Neural progenitor cell (in vitro differentiated cells): Measurements from ENCODE around the gene SAMD4A. TPM values are rescaled to one million over a fixed set of nuclear protein-coding genes. Genes with fewer than 3 reads are reported as not detected.

Source experiments
- DNase-seq: peaks from one replicate; pipeline ENCODE4 v3.0.0-alpha.2; 2016; ENCODE audit warnings: low spot score
- H2AFZ ChIP-seq: fragments of 200-600 bp; sonication (generic); replicated peaks from 2 replicates; pipeline ENCODE4 v1.6.1; 2016; ENCODE audit warnings: antibody characterized with exemption
- H3F3A ChIP-seq: fragments of 200-600 bp; sonication (generic); 2 replicates; pipeline ENCODE4 v1.6.1; 2016; ENCODE audit warnings: antibody characterized with exemption, low read depth
- H3K27ac ChIP-seq: fragments of 200-600 bp; sonication (generic); 2 replicates; pipeline ENCODE4 v1.5.1; 2016; ENCODE audit warnings: mild to moderate bottlenecking
- H3K27me3 ChIP-seq: fragments of 200-600 bp; sonication (generic); 2 replicates; pipeline ENCODE4 v1.6.1; 2016; ENCODE audit warnings: mild to moderate bottlenecking, moderate library complexity
- H3K36me3 ChIP-seq: fragments of 200-600 bp; sonication (generic); 2 replicates; pipeline ENCODE4 v1.5.1; 2016
- H3K4me1 ChIP-seq: fragments of 200-600 bp; sonication (generic); 2 replicates; pipeline ENCODE4 v1.6.1; 2016; ENCODE audit warnings: mixed run types
- H3K4me2 ChIP-seq: fragments of 200-600 bp; sonication (generic); 2 replicates; pipeline ENCODE4 v1.6.1; 2016
- H3K4me3 ChIP-seq: fragments of 200-600 bp; sonication (generic); 2 replicates; pipeline ENCODE4 v1.5.1; 2016
- H3K79me2 ChIP-seq: fragments of 200-600 bp; sonication (generic); 2 replicates; pipeline ENCODE4 v1.6.1; 2016; ENCODE audit warnings: low read depth
- H3K9ac ChIP-seq: fragments of 200-600 bp; sonication (generic); 2 replicates; pipeline ENCODE4 v1.6.1; 2016
- H3K9me3 ChIP-seq: fragments of 200-600 bp; sonication (generic); 2 replicates; pipeline ENCODE4 v1.5.1; 2016; ENCODE audit warnings: low read depth
- H4K20me1 ChIP-seq: fragments of 200-600 bp; sonication (generic); 2 replicates; pipeline ENCODE4 v1.6.1; 2016; ENCODE audit warnings: low read depth
- H3K27ac Mint-ChIP-seq: 3 replicates; pipeline ENCODE4 v1.8.0; 2021; ENCODE audit warnings: mixed read lengths
- H3K27me3 Mint-ChIP-seq: 2 replicates; pipeline ENCODE4 v1.8.0; 2022; ENCODE audit warnings: low read depth, mild to moderate bottlenecking, inconsistent platforms, moderate library complexity, mixed read lengths; ENCODE audit not compliant: insufficient read depth
- H3K36me3 Mint-ChIP-seq: 3 replicates; pipeline ENCODE4 v1.8.0; 2021; ENCODE audit warnings: mixed read lengths
- H3K4me1 Mint-ChIP-seq: 3 replicates; pipeline ENCODE4 v1.8.0; 2021; ENCODE audit warnings: mixed read lengths
- H3K4me3 Mint-ChIP-seq: 3 replicates; pipeline ENCODE4 v1.8.0; 2021; ENCODE audit warnings: mild to moderate bottlenecking, moderate library complexity, mixed read lengths
- H3K9me3 Mint-ChIP-seq: 3 replicates; pipeline ENCODE4 v1.8.0; 2020; ENCODE audit warnings: mixed read lengths
- CTCF ChIP-seq: fragments of 200-600 bp; sonication (generic); IDR thresholded peaks from 2 replicates; pipeline ENCODE4 v1.5.1; 2017; ENCODE audit warnings: antibody characterized with exemption, mild to moderate bottlenecking
- EZH2 ChIP-seq: fragments of 200-600 bp; sonication (generic); IDR thresholded peaks from 2 replicates; pipeline ENCODE4 v1.6.1; 2017; ENCODE audit warnings: antibody characterized with exemption, mild to moderate bottlenecking, moderate library complexity
- EZH2phosphoT487 ChIP-seq: fragments of 200-600 bp; sonication (generic); IDR thresholded peaks from 2 replicates; pipeline ENCODE4 v1.6.1; 2017; ENCODE audit warnings: antibody characterized with exemption
- total RNA-seq: library from RNA; depleted of rRNA; stranded (reverse); fragments of >200 nt; gene quantifications from 2 replicates; pipeline ENCODE4 v1.2.3, GENCODE V29; 2015; ENCODE audit warnings: low replicate concordance

SAMD4A gene
- total RNA-seq, 1 donor from 2014 or later, result 4.3 TPM

- H3K9me3 Mint-ChIP-seq, result peaks cover 3% of the 10 kb centered on the region
- DNase-seq, result no peak
- peaks cover 3% of the 10 kb centered on the region for H3K36me3 Mint-ChIP-seq
- no peaks in the 10 kb centered on the region for H4K20me1 ChIP-seq
- H3K4me3 ChIP-seq, result no peak overlapping the region
- H3K4me1 Mint-ChIP-seq, result peaks cover 42% of the 10 kb centered on the region
- no peaks in the 10 kb centered on the region for H3K9me3 ChIP-seq
- H3K9ac ChIP-seq, result no peak overlapping the region
- no peak overlapping the region for H3K4me2 ChIP-seq
- H3K36me3 ChIP-seq, result no peaks in the 10 kb centered on the region
- no peak overlapping the region for H3K27ac ChIP-seq
- no peak overlapping the region for H2AFZ ChIP-seq
- no peaks in the 10 kb centered on the region for H3K27me3 Mint-ChIP-seq
- peaks cover 6% of the 10 kb centered on the region for H3F3A ChIP-seq
- H3K27ac Mint-ChIP-seq, result no peak overlapping the region
- no peak overlapping the region for H3K4me3 Mint-ChIP-seq
- no peaks in the 10 kb centered on the region for H3K79me2 ChIP-seq
- H3K4me1 ChIP-seq, result peaks cover 42% of the 10 kb centered on the region
- no peak for TF ChIP-seq CTCF
- TF ChIP-seq EZH2phosphoT487, result no peak
- TF ChIP-seq EZH2, result no peak
- no peaks in the 10 kb centered on the region for H3K27me3 ChIP-seq
Observed at GRCh38 chr14:54654605-54655004, 87.7 kb downstream of the SAMD4A start.

GRCh38 chr14:54658836-54659235 lies 91.9 kb downstream of the SAMD4A start:
- TF ChIP-seq EZH2phosphoT487, result no peak
- no peak for TF ChIP-seq CTCF
- TF ChIP-seq EZH2, result no peak
- Mint-ChIP-seq H3K4me3 (no peak overlapping the region), H3K27me3 (peaks cover 5% of the 10 kb centered on the region), H3K4me1 (peaks cover 40% of the 10 kb centered on the region), H3K36me3 (peaks cover 3% of the 10 kb centered on the region), H3K27ac (peak overlapping the region; percentile 51), H3K9me3 (peaks cover 3% of the 10 kb centered on the region)
- DNase-seq, result no peak
- Histone ChIP-seq H4K20me1 (peaks cover 12% of the 10 kb centered on the region), H3K36me3 (no peaks in the 10 kb centered on the region), H3K9me3 (no peaks in the 10 kb centered on the region), H3K79me2 (no peaks in the 10 kb centered on the region), H3K4me3 (no peak overlapping the region), H2AFZ (no peak overlapping the region), H3K4me1 (peaks cover 25% of the 10 kb centered on the region), H3K4me2 (no peak overlapping the region), H3K9ac (no peak overlapping the region), H3K27me3 (no peaks in the 10 kb centered on the region), H3K27ac (no peak overlapping the region), H3F3A (peaks cover 15% of the 10 kb centered on the region)

- H3K4me1 ChIP-seq, result peaks cover 25% of the 10 kb centered on the region
- no peak overlapping the region for H2AFZ ChIP-seq
- peaks cover 3% of the 10 kb centered on the region for H3K9me3 Mint-ChIP-seq
- peaks cover 12% of the 10 kb centered on the region for H4K20me1 ChIP-seq
- no peak for TF ChIP-seq CTCF
- TF ChIP-seq EZH2, result no peak
- no peak for TF ChIP-seq EZH2phosphoT487
- peaks cover 12% of the 10 kb centered on the region for H3F3A ChIP-seq
- no peaks in the 10 kb centered on the region for H3K79me2 ChIP-seq
- peaks cover 5% of the 10 kb centered on the region for H3K27me3 Mint-ChIP-seq
- peaks cover 3% of the 10 kb centered on the region for H3K36me3 Mint-ChIP-seq
- no peak for DNase-seq
- no peak overlapping the region for H3K27ac ChIP-seq
- H3K9me3 ChIP-seq, result no peaks in the 10 kb centered on the region
- no peak overlapping the region for H3K4me3 Mint-ChIP-seq
- H3K9ac ChIP-seq, result no peak overlapping the region
- peaks cover 40% of the 10 kb centered on the region for H3K4me1 Mint-ChIP-seq
- H3K36me3 ChIP-seq, result no peaks in the 10 kb centered on the region
- H3K4me3 ChIP-seq, result no peak overlapping the region
- no peaks in the 10 kb centered on the region for H3K27me3 ChIP-seq
- no peak overlapping the region for H3K27ac Mint-ChIP-seq
- H3K4me2 ChIP-seq, result no peak overlapping the region
Observed at GRCh38 chr14:54659365-54659764, 92.4 kb downstream of the SAMD4A start.
